GM18861 (cell line): Measurements from ENCODE around the gene NELL1.

Source experiments
- ATAC-seq: cut with Tn5 transposase; IDR thresholded peaks from one replicate; pipeline ENCODE4 v1.9.1; 2021; ENCODE audit not compliant: unreplicated experiment

Gene NELL1

DNA sequence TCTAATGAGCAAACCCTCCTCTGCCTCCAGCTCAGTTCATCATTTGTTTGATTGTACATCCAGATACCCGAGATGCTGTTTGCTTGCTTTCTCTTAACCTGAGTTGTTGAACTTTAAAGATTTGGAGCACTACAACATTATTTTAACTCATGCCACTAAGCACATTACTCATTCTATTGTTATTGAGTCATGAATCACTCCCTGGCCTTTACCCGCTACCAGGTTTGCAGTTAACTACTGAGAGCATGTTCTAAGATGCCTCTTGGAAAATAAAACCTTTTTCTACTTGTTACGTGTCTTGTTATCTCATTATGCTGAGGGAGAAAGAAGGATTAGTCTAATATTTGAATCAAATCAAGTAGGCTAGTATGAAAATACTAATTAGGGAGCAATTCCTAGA lies 802.9 kb downstream of the NELL1 start:
- no peak for ATAC-seq

DNA sequence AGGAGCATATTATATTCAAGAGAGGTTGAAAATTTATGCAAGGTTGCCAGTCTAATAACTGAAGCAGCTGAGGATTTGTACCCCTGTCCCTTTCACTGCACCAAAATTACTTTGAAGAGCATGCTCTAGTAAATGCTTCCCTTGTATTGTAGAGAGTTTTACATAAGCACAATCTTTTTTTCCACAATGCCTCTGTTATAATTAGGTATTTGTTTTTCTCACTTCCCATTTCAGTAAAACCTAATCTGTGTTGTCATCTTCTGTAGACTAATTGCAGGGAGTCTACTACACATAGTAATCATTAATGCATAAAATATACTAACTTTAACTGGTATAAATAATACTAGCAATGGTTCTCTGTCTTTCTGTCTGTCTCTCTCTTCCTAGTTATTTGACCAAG lies 805.1 kb downstream of the NELL1 start:
- ATAC-seq = no peak

DNA sequence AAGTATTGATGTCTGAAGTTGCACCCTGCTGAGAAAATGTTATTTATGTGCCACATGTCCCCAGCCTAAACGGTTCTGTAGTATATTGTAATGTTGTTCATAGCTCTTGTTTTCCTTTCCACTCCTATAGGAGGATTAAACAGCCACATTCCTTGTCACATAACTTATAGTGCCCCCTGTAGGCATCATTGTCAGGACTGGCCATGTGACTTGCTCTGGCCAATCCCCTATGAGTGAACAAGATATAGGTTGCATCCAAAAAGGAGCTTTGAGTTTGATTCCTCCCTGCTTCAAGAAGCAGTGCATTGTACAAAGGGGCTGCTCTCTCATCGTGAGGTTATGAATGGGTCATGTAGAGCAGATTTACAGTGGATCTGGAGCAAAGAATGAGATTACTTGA lies 805.9 kb downstream of the NELL1 start:
- no peak for ATAC-seq

DNA sequence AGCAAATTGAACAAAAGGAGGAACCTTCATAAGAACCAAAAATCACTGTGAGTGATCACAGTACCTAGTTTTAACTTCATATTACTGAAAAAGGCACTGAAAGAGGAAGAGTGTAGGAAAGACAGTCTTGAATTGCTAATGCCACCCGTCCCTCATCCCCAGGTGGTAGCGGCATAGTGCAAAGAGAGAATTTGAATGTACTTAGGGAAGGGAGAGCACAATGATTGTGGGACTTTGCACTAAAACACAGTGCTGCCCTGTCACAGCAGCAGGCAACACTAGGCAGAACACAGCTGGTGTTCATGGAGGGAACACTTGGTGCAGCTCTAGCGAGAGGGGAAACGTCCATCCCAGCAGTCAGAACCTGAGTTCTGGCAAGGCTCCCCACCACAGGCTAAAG lies 807.2 kb downstream of the NELL1 start:
- ATAC-seq = no peak

DNA sequence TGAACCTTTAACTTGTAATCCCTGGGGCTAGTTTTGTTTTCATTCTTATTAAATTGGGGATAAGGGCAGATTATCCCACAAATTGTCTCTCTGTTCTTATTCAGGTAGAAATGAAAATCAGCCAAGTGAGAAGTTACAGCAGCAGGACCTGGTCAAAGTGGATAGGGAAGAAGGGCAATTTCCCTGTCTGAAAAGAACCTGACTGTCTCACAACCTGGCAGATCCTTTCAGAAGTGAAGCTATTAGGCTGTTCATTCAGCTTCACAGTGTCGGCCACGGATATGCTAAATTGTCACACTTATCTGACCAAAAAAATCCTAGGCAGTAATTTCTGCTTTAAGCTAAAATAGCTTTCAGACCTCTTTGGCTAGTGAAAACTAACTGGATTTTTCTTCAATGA lies 810.9 kb downstream of the NELL1 start:
- no peak for ATAC-seq

DNA sequence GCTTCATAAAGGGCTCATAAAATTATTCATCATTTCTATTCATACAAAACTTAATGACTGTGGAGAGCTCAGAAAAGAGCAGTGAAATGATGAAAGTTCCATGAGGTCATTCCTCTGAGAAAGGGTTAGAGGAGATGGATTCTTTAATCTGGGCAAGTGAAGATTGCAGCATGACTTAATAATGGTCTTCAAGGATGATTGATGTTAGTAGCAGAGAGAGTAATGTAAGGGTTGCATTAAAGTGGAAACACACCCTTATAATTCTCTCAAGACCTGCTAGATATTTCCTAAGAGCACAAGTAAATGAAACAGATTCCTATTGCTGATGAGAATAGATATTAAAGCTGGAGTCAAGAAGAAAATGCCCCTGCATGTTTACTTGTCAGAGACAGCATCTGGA lies 811.9 kb downstream of the NELL1 start:
- ATAC-seq = no peak

DNA sequence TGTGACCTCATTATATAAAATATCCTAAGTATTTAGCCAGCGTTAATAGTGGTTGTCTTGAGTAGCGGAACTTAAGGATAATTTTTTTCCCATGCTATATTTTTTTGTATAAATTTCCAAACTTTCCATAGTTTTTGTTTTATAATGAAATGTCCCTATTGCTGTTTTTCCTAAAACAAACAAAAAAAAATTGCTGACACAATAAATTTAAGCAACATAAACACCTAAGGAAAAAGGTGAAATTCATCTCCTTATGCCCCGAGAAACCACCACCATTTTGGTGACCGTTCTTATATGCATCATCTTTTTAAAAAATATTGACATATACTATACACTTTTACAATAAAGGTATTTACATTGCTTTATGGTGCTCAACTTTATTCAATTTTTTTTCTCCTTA lies 814.7 kb downstream of the NELL1 start:
- ATAC-seq = no peak

DNA sequence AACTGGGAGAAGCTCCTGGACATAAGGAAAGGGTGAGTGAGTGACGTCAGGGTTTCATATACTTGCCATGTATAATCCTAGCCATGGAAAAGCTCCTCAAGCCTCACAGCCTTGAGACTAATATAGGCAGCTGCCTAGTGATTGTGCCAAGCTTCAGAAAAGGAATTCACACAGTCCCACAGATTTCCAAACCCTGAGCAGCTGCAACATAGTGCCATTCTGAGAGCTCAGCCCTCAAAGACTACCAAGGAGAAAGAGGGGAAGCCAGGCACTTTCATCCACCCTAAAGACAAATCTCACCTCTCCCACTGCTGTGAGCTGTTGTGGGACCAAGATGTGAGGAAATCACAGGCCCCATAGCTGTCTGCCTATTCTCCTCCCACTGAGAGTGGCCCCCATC lies 815.6 kb downstream of the NELL1 start:
- no peak for ATAC-seq

DNA sequence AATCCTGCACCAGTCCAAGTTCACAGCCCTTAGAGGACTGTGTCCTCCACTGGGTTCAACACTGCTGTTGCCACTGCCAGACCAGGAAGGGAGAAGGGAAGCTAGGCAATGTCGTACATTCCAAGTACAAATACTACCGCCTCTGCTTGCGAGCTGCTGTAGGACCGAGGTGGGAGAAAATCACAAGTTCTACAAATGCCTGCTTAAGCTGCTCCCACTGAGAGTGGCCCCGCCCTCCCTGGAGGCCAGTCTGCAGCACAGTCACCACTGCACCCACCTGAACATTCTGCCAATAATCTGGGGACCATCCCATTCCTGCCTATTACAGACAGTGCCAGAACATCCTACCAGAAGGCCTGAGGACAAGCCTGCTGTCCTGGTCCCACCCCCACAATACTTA lies 816.0 kb downstream of the NELL1 start:
- no peak for ATAC-seq

DNA sequence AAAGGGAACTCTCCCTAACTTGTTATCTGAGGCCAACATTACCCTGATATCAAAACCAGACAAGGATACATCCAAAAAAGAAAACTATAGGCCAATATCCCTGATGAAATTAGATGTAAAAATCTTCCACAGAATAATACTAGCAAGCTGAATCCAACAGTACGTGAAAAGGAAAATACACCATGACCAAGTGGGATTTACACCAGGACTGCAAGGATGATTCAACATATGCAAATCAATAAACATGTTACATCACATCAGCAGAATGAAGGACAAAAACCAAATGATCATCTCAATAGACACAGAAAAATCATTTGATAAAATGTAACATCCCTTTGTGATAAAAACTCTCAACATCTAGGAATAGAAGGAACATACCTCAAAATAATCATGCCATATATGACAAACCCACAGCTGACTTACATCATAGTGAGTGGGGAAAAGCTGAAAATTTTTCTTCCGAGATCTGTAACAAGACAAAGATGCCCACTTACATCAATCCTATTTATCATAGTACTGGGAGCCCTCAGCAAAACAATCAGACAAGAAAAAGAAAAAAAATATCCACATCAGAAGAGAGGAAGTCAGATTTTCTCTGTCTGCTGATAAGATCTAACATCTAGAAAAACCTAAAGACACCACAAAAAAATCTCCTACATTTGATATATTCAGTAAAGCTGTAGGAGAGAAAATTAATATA lies 820.2 kb downstream of the NELL1 start:
- no peak for ATAC-seq

DNA sequence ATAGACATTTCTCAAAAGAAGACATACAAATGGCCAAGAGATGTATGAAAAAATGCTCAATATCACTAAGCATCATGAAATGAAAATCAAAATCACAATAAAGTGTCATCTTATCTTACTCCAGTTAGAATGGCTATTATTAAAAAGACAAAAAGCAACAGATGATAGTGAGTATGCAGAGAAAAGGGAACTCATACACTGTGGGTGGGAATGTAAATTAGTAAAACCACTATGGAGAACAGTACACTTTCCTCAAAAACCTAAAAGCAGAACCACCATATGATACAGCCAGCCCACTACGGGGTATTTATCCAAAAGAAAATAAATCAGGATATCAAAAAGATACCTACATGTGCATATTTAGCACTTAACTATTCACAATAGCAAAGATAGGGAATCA lies 823.5 kb downstream of the NELL1 start:
- ATAC-seq = no peak

DNA sequence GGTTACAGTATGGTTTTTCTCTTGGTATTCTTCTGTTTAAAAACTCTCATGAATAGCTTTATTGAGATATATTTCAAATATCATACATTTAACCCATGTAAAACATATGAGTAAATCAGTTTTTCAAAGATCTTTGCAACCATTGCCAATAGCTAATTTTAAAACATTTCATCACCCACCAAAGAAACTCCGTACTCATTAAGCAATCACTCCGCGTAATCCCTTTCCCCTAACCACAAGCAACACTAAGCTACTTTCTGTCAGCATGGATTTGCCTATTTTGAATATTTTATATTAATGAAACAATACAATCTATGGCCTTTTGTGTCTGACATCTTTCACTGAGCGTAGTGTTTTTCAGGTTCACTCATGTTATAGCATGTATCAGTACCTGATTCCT lies 825.6 kb downstream of the NELL1 start:
- ATAC-seq = no peak

DNA sequence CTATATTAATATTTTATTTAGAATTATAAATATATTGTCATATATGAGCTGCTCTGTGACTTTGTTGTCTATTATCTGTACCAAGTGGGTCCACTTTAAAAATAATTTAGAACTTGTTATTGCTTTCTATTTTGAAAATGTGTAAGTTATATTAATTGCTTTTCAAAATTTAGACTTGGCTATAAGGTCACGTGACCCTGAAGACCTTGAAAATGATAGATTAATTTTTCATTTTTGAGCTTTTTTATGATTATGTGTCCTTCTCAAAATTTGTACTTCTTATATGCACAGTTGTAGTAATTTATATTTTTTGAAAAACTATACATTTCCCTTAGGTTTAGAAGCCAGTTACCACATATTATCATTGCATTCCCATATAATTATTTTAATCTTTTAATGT lies 826.5 kb downstream of the NELL1 start:
- no peak for ATAC-seq

DNA sequence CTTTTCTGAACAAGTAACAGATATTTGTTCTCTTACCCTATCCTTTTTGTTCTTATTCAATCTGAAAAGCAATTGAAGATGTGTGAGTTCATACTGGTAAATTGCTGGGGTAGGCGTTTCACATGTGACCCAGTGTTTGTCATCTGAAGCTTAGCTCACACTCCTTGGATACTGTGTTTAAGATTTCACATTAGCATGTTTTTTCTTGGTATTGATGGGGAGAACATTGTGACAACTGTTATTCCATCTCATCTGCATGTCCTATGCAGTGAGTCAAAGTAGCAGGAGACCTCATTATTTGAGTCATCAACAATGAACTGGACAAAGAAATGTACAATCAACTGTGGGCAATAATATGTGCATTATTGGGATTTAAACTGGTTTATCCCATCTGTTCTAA lies 831.9 kb downstream of the NELL1 start:
- ATAC-seq = no peak

DNA sequence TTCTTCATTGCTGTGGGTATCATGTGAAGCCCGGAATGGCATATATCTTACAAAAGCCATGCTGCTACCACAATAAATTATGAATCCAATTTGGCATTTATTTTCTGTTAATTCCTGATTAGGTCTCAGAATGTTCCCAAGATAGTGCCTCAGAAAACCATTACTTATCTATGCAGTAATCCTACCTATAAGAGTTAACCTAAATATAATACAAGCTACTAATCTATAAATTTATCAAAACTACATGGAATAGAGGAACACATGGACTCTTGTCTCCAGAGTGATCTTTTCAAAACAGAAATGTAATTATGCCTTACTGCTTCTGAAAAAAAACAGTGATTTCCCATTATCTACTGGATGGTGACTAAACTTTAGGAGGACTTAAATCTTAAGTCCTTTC lies 835.7 kb downstream of the NELL1 start:
- ATAC-seq = no peak

DNA sequence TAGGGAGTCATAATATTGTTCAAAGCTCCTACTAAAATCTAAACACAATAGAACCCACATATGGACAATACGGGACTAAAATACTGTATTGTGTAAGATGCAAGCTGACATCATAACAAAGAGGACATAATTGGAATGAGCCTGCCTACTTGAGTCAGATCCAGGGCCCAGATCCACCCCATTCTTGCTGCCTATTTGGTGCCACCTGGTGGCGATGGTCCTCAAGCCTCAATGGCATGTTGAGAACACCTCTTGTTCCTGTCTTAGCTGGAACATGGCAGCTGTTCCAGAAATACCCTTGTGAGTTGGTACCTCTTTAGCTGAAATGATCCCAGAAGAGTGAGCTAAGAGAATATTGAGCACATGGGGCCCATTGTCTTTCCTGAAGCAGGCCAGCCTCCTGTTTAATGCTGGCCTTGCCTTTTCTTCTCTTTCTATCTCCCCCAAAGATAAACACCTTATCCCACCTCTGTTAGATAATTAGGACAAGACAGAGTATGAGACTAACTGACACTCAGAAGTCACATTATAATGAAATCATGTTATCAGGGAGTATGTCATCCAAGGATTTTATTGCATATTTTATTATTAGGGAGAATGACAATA lies 842.6 kb downstream of the NELL1 start:
- peak; percentile 80 for ATAC-seq

DNA sequence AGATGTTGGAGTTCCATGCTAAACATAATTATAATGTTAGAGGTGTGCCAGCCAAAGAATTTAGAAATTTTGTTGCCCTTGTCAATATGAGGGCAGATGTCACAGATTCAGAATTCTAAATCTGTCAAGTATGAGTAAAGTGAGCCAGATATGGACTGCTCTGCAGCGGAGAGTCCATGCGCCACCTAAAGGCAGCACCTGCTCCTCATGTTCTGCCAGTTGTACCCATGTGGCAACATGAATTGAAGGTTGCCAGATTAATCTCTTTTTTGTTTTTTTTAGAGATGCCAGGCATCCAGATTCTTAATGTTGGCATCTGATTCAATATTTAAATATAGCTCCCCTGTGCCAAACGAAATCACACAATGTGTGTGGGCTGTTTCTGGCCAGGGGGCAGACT lies 844.9 kb downstream of the NELL1 start:
- no peak for ATAC-seq

DNA sequence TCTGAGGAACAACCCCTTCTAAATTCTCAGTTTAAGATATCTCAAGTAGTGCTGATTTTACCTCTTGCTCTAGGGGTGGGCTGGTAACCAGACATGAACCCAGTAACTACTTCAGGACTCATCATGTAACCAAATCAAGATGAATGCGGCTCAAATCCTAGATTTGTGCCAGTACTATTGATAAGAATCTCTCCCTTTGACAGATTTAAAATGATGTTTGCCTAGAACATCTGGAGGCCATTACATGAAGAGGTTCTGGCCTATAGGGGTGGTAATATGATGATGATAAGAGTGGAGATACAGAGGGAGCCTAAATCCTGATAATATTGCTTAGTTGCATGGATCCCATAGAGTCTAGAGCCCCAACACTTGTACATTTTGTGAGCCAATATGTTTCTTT lies 850.9 kb downstream of the NELL1 start:
- no peak for ATAC-seq

DNA sequence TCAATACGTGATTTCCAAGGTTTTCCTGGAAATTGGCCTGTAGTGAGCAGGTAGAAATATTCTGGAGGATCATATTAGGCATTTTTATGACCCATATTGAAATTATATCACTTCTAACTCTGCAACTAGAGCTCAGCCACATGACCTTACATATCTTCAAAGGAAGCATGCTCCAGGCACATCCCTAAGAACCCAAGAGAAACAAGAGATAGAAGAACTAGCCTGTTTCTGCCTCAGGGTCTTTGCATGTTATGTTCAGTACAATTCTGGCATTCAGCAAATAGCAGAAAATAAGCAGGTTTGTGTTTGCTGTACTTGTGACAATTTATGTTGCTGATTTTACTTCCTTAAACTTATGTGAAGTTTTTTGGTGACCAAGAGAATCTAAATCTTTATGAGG lies 859.8 kb downstream of the NELL1 start:
- ATAC-seq = no peak

DNA sequence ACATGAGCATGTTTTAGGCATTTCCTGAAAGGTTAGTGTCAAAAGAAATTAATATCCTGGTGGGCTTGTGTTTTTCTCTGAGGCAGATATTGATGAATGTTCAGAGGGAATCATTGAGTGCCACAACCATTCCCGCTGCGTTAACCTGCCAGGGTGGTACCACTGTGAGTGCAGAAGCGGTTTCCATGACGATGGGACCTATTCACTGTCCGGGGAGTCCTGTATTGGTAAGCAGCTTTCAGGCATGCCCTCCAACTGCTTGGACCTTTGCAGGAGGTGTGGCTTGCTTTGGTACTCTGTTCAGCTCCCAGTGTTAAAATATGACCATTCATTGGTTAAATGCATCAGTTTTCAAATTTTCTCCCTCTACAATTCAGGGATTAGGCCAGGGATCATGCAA lies 864.9 kb downstream of the NELL1 start:
- ATAC-seq = no peak

DNA sequence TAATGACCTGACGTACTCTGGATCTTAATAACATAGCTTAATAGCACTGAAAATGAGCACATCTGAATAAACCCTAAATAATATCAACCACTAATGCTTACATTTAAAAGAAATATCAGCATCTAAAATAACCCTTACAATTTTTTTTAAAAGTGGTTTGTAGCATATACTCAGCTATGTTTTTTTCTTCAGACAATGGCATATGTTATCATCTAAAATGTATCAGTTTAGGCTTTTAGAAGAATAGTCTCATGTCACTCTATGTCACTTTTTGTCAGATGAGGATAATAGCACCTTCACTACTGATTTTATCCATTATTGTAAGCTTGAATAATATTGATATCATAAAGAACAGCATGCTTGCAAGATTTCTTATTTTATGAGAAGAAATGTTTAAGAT lies 868.6 kb downstream of the NELL1 start:
- ATAC-seq = no peak

DNA sequence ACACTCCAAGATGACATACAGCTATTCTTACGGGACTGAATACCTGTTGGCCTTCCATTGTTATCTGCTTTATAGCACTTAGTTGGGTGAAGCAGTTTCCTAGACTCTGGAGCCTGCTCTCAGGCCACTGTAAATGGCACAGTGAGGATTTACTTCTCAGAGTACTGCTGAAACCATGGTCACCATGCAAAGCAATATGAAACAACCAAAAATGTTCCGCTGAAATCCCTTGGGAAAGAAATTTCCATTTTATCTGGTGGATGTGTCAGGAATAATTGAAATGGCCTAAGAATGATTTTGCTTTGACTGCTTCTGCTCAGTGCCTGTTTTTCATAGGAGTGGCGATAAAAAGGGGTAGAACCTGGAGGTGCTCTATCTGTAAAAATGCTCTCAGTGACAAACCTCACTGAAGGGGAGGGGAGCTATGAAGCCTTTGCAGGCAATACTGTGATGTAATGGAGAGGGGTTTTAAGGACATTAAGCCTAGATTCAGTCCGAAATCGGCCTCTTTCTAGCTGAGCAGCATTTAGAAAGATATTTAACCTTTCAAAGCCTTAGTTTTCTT lies 871.9 kb downstream of the NELL1 start:
- no peak for ATAC-seq

DNA sequence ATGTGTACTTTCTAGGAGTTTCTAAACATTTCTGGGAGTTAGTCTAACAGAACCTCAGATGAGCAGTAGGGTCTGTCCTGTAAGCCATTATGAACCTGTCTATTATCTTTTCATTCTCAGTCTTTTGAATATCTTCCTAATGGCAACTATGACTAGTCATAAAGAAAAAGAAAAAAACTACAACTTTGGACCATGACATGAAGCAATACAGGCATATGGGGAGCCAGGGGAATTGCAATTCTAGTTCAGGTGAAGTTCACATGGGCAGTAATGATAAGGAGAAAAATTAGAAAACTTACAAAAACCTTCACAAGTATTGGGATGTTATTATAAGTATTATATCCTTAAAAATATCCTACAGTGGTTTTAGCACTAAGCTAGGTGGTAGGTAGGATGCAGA lies 874.5 kb downstream of the NELL1 start:
- no peak for ATAC-seq
